Activated naive CD8-positive, alpha-beta T cell treated with anti-CD3 and anti-CD28 coated beads for 36 hours (primary cell): Measurements from ENCODE around the gene RPGRIP1L. TPM values are rescaled to one million over a fixed set of nuclear protein-coding genes. Genes with fewer than 3 reads are reported as not detected.

Source experiments
- DNase-seq: peaks from one replicate; pipeline ENCODE4 v3.0.0; 2021
- H3K27ac Mint-ChIP-seq: one replicate; pipeline ENCODE4 v1.8.0; 2022; ENCODE audit warnings: mild to moderate bottlenecking, moderate library complexity, mixed read lengths
- H3K27me3 Mint-ChIP-seq: one replicate; pipeline ENCODE4 v1.8.0; 2022; ENCODE audit warnings: mild to moderate bottlenecking, mixed read lengths
- H3K36me3 Mint-ChIP-seq: one replicate; pipeline ENCODE4 v1.8.0; 2021; ENCODE audit warnings: mild to moderate bottlenecking, mixed read lengths
- H3K4me1 Mint-ChIP-seq: one replicate; pipeline ENCODE4 v1.8.0; 2021; ENCODE audit warnings: mixed read lengths
- H3K4me3 Mint-ChIP-seq: one replicate; pipeline ENCODE4 v1.8.0; 2022; ENCODE audit warnings: mild to moderate bottlenecking, moderate library complexity, mixed read lengths
- H3K9me3 Mint-ChIP-seq: one replicate; pipeline ENCODE4 v1.8.0; 2022; ENCODE audit warnings: mixed read lengths
- total RNA-seq, 2 experiments: library from RNA; stranded (reverse); gene quantifications; one replicate each; pipeline ENCODE4 v1.2.3, GENCODE V29; 2021

The RPGRIP1L gene
- 1 to 10 TPM; 7.1 to 8.4 TPM for total RNA-seq

DNA sequence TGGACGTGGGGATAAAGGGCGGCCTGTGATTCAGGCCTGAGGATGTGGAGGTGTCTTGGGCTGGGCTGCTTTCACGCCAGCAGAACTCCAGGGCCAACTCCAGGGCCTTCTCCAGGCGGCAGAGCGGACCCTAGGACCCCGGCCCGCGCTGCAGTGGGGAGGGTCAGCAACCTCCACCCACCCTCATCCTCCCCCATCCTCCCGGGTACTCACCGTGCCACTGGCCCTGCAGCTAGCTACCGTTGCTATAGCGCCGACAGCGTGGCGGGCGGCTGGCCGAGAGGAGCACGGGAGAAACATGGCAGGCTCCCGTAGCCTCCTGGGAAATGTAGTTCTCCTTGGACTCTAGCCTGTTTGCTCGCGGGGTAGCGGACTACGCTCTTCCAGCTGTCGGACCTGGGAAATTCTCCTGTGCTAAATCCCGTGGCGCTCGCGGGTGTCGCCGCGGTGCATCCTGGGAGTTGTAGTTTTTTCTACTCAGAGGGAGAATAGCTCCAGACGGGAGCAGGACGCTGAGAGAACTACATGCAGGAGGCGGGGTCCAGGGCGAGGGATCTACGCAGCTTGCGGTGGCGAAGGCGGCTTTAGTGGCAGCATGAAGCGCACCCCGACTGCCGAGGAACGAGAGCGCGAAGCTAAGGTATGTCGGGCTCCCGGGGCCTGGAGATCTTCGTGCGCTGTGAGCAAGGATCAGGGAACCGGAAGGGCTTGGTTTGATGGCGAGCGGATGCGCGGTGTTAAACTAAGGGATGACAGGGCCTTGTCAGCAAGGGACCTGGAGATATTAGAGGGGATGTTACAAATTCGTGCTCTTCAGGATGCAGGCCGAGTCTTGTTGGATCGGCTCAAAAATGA lies at the start of gene RPGRIP1L, which contains the start of gene FTO:
TSS of gene RPGRIP1L (minus strand) at position 270 of the 855 bp plus-strand sequence. CDS start 3,136 bp downstream, outside the sequence.
TSS of gene FTO (plus strand) at position 567 of the 855 bp plus-strand sequence.
- Mint-ChIP-seq H3K27me3 (no peaks in the 10 kb centered on the region), H3K9me3 (no peaks in the 10 kb centered on the region), H3K27ac (peak within 1 kb of the TSS; percentile 93), H3K36me3 (peaks cover 23% of the 10 kb centered on the region), H3K4me3 (peak within 1 kb of the TSS; percentile 97), H3K4me1 (peaks cover 27% of the 10 kb centered on the region)
- peak; percentile 96 for DNase-seq

- Mint-ChIP-seq H3K27me3 (no peaks in the 10 kb centered on the region), H3K27ac (no peak overlapping the region), H3K4me3 (no peak overlapping the region), H3K36me3 (peaks cover 2% of the 10 kb centered on the region), H3K4me1 (peaks cover 13% of the 10 kb centered on the region), H3K9me3 (peaks cover under 1% of the 10 kb centered on the region)
- DNase-seq, result no peak
These were observed 49.8 kb upstream of the RPGRIP1L start for GRCh38 chr16:53753431-53753830.

DNA sequence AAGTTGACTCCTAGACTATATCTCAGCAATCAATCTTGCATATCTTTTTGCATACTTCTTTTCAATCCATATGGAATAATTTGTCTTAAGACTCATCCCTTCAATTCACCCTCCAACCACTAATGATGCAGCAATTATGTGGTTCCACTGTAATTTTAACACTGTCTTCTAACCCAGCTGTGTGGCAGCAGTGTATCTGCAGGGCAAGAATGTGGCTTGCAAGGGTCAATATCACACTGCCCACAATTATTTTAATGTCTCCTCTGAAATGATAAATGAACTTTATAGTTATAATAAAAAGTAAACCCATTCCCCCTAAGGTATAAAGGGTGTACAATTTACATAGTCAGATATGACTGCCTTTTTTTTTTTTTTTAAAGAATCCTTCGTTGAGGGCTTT lies 48.9 kb upstream of the RPGRIP1L start:
- no peak for DNase-seq
- H3K9me3 Mint-ChIP-seq, result peaks cover 4% of the 10 kb centered on the region
- H3K4me1 Mint-ChIP-seq, result peaks cover 8% of the 10 kb centered on the region
- no peak overlapping the region for H3K4me3 Mint-ChIP-seq
- no peak overlapping the region for H3K27ac Mint-ChIP-seq
- no peaks in the 10 kb centered on the region for H3K27me3 Mint-ChIP-seq
- H3K36me3 Mint-ChIP-seq, result peaks cover 3% of the 10 kb centered on the region

GRCh38 chr16:53745753-53746266 lies 42.2 kb upstream of the RPGRIP1L start:
- peaks cover 6% of the 10 kb centered on the region for H3K36me3 Mint-ChIP-seq

DNA sequence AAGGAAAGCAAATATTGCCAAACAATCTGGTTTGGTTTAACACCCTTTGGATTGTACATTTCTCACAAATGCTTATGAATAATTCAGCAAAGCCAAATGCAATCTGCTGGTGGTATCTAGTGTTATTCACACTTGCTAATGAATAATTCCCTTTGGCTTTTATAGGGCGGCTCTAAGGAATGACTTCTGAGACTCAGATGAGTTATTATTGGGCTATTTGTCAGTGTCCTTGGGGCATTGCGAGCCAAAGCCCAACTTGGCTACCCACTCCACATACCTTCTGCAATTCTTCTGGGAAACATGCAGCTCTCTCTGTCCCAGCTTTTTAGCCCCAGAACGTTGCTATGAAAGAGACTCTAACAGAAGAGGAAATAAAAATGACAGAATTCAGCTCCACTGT lies 41.4 kb upstream of the RPGRIP1L start:
- no peak overlapping the region for H3K4me3 Mint-ChIP-seq
- peaks cover 6% of the 10 kb centered on the region for H3K36me3 Mint-ChIP-seq
- H3K27ac Mint-ChIP-seq, result no peak overlapping the region
- no peak for DNase-seq
- no peaks in the 10 kb centered on the region for H3K27me3 Mint-ChIP-seq
- H3K9me3 Mint-ChIP-seq, result peaks cover 6% of the 10 kb centered on the region
- H3K4me1 Mint-ChIP-seq, result peaks cover 30% of the 10 kb centered on the region

More at GRCh38 chr16:53745753-53746266, 42.2 kb upstream of the RPGRIP1L start:
- Mint-ChIP-seq H3K27ac (no peak overlapping the region), H3K4me1 (peaks cover 30% of the 10 kb centered on the region), H3K9me3 (peaks cover 6% of the 10 kb centered on the region), H3K27me3 (no peaks in the 10 kb centered on the region), H3K4me3 (no peak overlapping the region)
- no peak for DNase-seq

DNA sequence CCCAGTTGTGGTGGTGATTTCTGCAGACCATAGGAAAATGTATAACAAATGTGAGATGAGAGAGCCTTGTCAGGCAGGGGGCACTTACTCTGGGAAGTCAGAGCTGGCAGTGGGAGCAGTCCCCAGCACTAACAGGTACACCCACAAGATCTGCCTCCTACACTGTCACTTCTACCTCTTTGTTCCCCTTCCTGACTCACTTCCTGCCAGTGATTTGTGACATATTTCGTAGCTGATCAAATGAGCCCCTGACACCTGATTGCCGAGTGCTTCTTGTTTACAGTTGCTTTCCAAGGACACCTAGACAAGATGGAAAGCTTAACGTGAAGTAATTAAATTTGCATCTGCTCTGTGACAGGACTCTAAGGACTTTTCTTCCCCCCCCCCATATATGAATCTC lies 40.8 kb upstream of the RPGRIP1L start:
- H3K27ac Mint-ChIP-seq, result peak overlapping the region; percentile 17
- H3K27me3 Mint-ChIP-seq, result no peaks in the 10 kb centered on the region
- H3K36me3 Mint-ChIP-seq, result peaks cover 6% of the 10 kb centered on the region
- peaks cover 6% of the 10 kb centered on the region for H3K9me3 Mint-ChIP-seq
- H3K4me3 Mint-ChIP-seq, result peak overlapping the region; percentile 47
- DNase-seq, result peak; percentile 12
- H3K4me1 Mint-ChIP-seq, result peaks cover 30% of the 10 kb centered on the region

- H3K4me1 Mint-ChIP-seq, result peaks cover 30% of the 10 kb centered on the region
- peaks cover 6% of the 10 kb centered on the region for H3K36me3 Mint-ChIP-seq
- DNase-seq, result no peak
- H3K9me3 Mint-ChIP-seq, result peaks cover 6% of the 10 kb centered on the region
- no peak overlapping the region for H3K4me3 Mint-ChIP-seq
- no peak overlapping the region for H3K27ac Mint-ChIP-seq
- no peaks in the 10 kb centered on the region for H3K27me3 Mint-ChIP-seq
These were observed 39.5 kb upstream of the RPGRIP1L start for GRCh38 chr16:53743149-53743566.

- H3K27ac Mint-ChIP-seq, result no peak overlapping the region
- no peaks in the 10 kb centered on the region for H3K9me3 Mint-ChIP-seq
- peaks cover 27% of the 10 kb centered on the region for H3K4me1 Mint-ChIP-seq
- H3K27me3 Mint-ChIP-seq, result no peaks in the 10 kb centered on the region
- peaks cover 5% of the 10 kb centered on the region for H3K36me3 Mint-ChIP-seq
- no peak overlapping the region for H3K4me3 Mint-ChIP-seq
- DNase-seq, result no peak
These were observed 37.9 kb upstream of the RPGRIP1L start for GRCh38 chr16:53741546-53741945.

DNA sequence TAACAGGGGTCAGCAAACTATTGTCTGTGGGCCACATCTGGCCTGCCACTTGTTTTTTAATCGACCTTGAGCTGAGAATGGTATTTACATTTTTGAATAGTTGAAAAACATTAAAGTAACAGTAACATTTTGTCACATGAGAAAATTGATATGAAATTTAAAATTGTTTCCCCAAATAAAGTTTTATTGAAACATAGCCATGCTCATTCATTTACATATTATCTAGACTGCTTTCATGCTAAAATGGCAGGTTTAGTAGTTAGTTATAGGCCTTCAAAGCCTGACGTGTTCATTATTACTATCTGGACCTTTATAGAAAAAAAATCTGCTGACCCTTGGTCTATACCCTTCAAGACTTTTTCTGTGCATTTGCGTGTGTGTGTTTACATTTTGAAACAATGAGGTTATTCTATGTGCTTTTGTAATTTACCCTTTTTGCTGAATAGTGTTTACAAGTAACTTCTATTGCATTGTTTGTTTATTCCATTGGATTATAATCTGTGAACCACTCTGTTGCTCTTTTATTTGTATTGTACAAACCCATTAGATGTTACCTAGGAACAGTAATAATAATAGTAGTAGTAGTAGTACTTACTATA lies 37.4 kb upstream of the RPGRIP1L start:
- H3K9me3 Mint-ChIP-seq, result no peaks in the 10 kb centered on the region
- no peak overlapping the region for H3K4me3 Mint-ChIP-seq
- H3K27me3 Mint-ChIP-seq, result no peaks in the 10 kb centered on the region
- H3K36me3 Mint-ChIP-seq, result peaks cover 6% of the 10 kb centered on the region
- no peak overlapping the region for H3K27ac Mint-ChIP-seq
- peaks cover 25% of the 10 kb centered on the region for H3K4me1 Mint-ChIP-seq
- DNase-seq, result no peak

GRCh38 chr16:53740476-53740875 lies 36.8 kb upstream of the RPGRIP1L start:
- Mint-ChIP-seq H3K36me3 (peaks cover 6% of the 10 kb centered on the region), H3K27ac (no peak overlapping the region), H3K4me3 (no peak overlapping the region), H3K27me3 (no peaks in the 10 kb centered on the region), H3K9me3 (no peaks in the 10 kb centered on the region), H3K4me1 (peaks cover 22% of the 10 kb centered on the region)
- DNase-seq, result no peak

DNA sequence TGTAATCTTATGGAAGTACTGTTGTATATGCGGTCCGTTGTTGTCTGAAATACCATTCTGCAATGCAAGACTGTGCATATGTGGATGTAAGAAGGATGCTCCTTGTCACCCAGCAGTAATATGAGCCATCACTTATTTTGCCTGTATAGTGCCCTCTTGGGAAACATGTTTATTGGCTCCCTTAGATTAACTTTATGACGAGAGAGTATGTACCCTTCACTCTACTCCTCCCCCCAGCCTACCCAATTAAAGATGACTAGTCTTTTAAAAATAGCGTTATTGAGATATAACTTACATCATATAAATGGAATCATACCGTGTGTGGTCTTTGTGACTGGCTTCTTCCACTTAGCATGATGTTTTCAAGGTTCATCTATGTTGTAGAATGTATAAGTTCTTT lies 33.9 kb upstream of the RPGRIP1L start:
- DNase-seq, result no peak
- H3K36me3 Mint-ChIP-seq, result peaks cover 6% of the 10 kb centered on the region
- no peaks in the 10 kb centered on the region for H3K27me3 Mint-ChIP-seq
- H3K9me3 Mint-ChIP-seq, result no peaks in the 10 kb centered on the region
- H3K4me1 Mint-ChIP-seq, result peaks cover 7% of the 10 kb centered on the region
- H3K27ac Mint-ChIP-seq, result no peak overlapping the region
- no peak overlapping the region for H3K4me3 Mint-ChIP-seq

DNA sequence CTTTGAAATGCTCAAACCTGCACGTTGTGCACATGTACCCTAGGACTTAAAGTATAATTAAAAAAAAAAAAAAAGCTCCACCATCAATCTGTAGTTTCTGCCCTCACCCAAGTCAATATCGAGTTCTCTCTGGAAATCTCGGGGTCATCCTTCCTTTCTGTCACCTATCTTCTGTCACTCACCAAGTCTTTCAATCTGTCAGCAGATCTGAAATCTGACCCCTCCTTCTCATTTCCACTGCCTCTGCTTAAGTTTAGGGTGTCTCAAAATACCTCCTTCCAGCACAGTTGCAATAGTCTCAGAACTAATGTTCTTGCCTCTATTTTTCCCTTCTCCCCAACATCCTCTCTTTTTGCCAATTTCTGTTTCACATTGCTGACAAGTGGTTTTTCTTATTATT lies 32.6 kb upstream of the RPGRIP1L start:
- no peaks in the 10 kb centered on the region for H3K9me3 Mint-ChIP-seq
- no peak for DNase-seq
- H3K36me3 Mint-ChIP-seq, result peaks cover 6% of the 10 kb centered on the region
- H3K4me1 Mint-ChIP-seq, result peaks cover 7% of the 10 kb centered on the region
- no peaks in the 10 kb centered on the region for H3K27me3 Mint-ChIP-seq
- no peak overlapping the region for H3K27ac Mint-ChIP-seq
- H3K4me3 Mint-ChIP-seq, result no peak overlapping the region

GRCh38 chr16:53734908-53735307 lies 31.2 kb upstream of the RPGRIP1L start:
- no peak for DNase-seq
- Mint-ChIP-seq H3K4me1 (peaks cover 9% of the 10 kb centered on the region), H3K36me3 (peaks cover 6% of the 10 kb centered on the region), H3K27ac (no peak overlapping the region), H3K9me3 (no peaks in the 10 kb centered on the region), H3K27me3 (no peaks in the 10 kb centered on the region), H3K4me3 (no peak overlapping the region)

DNA sequence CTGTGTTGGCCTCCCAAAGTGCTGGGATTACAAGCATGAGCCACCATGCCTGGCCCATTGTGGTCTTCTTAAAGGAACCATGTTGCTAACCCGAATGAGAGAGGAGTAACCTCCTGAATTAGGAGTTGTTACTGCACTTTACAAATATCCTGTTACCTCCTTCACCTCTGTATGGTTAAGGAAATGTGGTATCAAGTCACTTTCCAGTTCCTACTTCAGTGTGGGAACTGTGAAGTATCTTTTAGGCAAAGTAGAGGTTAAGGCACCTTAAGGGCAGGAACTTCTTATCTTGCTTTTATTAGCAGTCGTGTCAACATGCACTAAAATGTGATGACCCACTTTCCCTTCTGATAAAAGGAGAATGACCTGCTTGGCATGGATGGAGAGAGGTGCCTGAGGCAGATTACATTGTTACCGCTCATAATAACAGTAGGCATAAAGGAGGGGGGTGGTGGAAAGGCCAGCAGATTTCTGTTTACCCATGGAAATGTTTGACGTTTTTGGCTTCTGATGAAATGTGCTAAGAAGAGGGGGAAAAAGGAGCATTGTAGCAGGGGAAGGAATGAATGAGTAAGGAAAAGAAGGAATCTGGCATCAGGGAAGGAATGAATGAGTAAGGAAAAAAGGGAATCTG lies 28.8 kb upstream of the RPGRIP1L start:
- Mint-ChIP-seq H3K4me1 (peaks cover 16% of the 10 kb centered on the region), H3K27me3 (no peaks in the 10 kb centered on the region), H3K36me3 (peaks cover 12% of the 10 kb centered on the region), H3K4me3 (no peak overlapping the region), H3K27ac (no peak overlapping the region), H3K9me3 (peaks cover 5% of the 10 kb centered on the region)
- no peak for DNase-seq

DNA sequence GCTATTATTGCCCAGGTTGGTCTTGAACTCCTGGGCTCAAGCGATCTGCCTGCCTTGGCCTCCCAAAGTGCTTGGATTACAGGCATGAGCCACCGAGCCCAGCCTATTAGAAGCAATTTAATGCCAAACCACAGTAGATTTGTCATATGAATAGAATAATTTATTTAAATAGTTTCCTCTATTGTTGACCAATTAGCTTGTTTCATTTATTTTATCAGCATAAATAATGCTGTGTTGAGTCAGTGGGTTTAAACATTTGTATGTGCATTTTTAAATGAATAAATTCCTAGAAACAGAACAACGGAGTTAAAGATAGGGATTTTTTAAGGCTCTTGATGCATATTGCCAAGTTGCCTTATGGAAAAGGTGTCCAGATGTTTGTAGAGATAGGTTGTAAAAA lies 27.0 kb upstream of the RPGRIP1L start:
- DNase-seq, result no peak
- Mint-ChIP-seq H3K36me3 (peaks cover 14% of the 10 kb centered on the region), H3K4me3 (no peak overlapping the region), H3K27ac (no peak overlapping the region), H3K4me1 (peaks cover 19% of the 10 kb centered on the region), H3K27me3 (no peaks in the 10 kb centered on the region), H3K9me3 (peaks cover 9% of the 10 kb centered on the region)
